Measurements from ENCODE around the gene RDH13. TPM values are rescaled to one million over a fixed set of nuclear protein-coding genes. Genes with fewer than 3 reads are reported as not detected.
"Not testable (repeated sequence)": the region's sequence is repeated elsewhere in the genome, so short reads cannot be mapped to it uniquely, and the experiment has no call there.

RDH13 gene
- total RNA-seq, 1 experiment from 2014 or later: 25.8 TPM

DNA sequence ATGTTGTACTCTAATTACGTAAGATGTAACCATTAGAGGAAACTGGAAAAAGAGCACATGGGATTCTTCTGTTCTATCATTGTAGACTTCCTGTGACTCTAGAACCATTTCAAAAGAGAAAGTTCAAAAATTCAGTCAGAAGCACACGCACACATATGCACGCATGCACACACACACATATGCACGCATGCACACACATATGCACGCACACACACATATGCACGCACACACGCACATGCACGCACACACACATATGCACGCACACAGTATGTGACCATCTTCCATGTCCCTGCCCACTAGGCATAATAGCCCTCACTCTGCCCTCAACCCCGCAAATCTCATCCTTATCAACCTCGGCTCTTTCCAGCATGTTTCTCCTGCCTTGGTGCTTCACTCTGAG is 38.8 kb downstream of the RDH13 start:
- Mint-ChIP-seq H3K4me3 (ENCODE audit: unreplicated experiment) (no peak overlapping the region), H3K27me3 (ENCODE audit: insufficient read depth, unreplicated experiment) (no peaks in the 10 kb centered on the region), H3K36me3 (ENCODE audit: insufficient read depth, unreplicated experiment) (peaks cover 6% of the 10 kb centered on the region), H3K9me3 (ENCODE audit: unreplicated experiment) (peaks cover 26% of the 10 kb centered on the region), H3K4me1 (ENCODE audit: insufficient read depth, unreplicated experiment) (no peaks in the 10 kb centered on the region), H3K27ac (ENCODE audit: low read depth, unreplicated experiment) (no peak overlapping the region)
- intact Hi-C loops (cut with micrococcal nuclease): no loop called here
- BruUV-seq (replicated peaks): no TSS peak
- DNase-seq (ENCODE audit: unreplicated experiment): no peak
- TF ChIP-seq CTCF (IDR thresholded peaks at IDR 0.05; ENCODE audit: unreplicated experiment): no peak
- ChIA-PET CTCF (no interaction called here), POLR2A (no interaction called here)

GRCh38 chr19:55020351-55020750 is 42.6 kb downstream of the RDH13 start:
- DNase-seq (ENCODE audit: unreplicated experiment); H3K36me3 Mint-ChIP-seq (ENCODE audit: insufficient read depth, unreplicated experiment); H3K27me3 Mint-ChIP-seq (ENCODE audit: insufficient read depth, unreplicated experiment); POLR2A ChIA-PET; H3K4me1 Mint-ChIP-seq (ENCODE audit: insufficient read depth, unreplicated experiment); BruUV-seq (replicated peaks); intact Hi-C loops (cut with micrococcal nuclease); H3K4me3 Mint-ChIP-seq (ENCODE audit: unreplicated experiment); H3K27ac Mint-ChIP-seq (ENCODE audit: low read depth, unreplicated experiment): not testable (repeated sequence)
- H3K9me3 Mint-ChIP-seq (ENCODE audit: unreplicated experiment): peaks cover 19% of the 10 kb centered on the region
- CTCF ChIA-PET: interaction anchor here (0.7 kb wide), 1 partner anchor 27 kb away, joined by 4 read pairs; no protein-coding TSS in a partner anchor

- ChIA-PET CTCF (no interaction called here), POLR2A (no interaction called here)
- no peak for TF ChIP-seq CTCF (IDR thresholded peaks at IDR 0.05; ENCODE audit: unreplicated experiment)
- Mint-ChIP-seq H3K27me3 (ENCODE audit: insufficient read depth, unreplicated experiment) (no peaks in the 10 kb centered on the region), H3K27ac (ENCODE audit: low read depth, unreplicated experiment) (no peak overlapping the region), H3K4me1 (ENCODE audit: insufficient read depth, unreplicated experiment) (no peaks in the 10 kb centered on the region), H3K9me3 (ENCODE audit: unreplicated experiment) (peaks cover 9% of the 10 kb centered on the region), H3K4me3 (ENCODE audit: unreplicated experiment) (no peak overlapping the region), H3K36me3 (ENCODE audit: insufficient read depth, unreplicated experiment) (peaks cover 3% of the 10 kb centered on the region)
- BruUV-seq (replicated peaks): no TSS peak
- DNase-seq (ENCODE audit: unreplicated experiment): no peak
- intact Hi-C loops (cut with micrococcal nuclease): no loop called here
Measured at GRCh38 chr19:55018633-55019032, 44.3 kb downstream of the RDH13 start.

- ChIA-PET POLR2A (no interaction called here), CTCF (no interaction called here)
- Mint-ChIP-seq H3K4me3 (ENCODE audit: unreplicated experiment) (no peak overlapping the region), H3K4me1 (ENCODE audit: insufficient read depth, unreplicated experiment) (no peaks in the 10 kb centered on the region), H3K27ac (ENCODE audit: low read depth, unreplicated experiment) (no peak overlapping the region), H3K9me3 (ENCODE audit: unreplicated experiment) (peaks cover 4% of the 10 kb centered on the region), H3K36me3 (ENCODE audit: insufficient read depth, unreplicated experiment) (no peaks in the 10 kb centered on the region), H3K27me3 (ENCODE audit: insufficient read depth, unreplicated experiment) (no peaks in the 10 kb centered on the region)
- no peak for DNase-seq (ENCODE audit: unreplicated experiment)
- no peak for TF ChIP-seq CTCF (IDR thresholded peaks at IDR 0.05; ENCODE audit: unreplicated experiment)
- intact Hi-C loops (cut with micrococcal nuclease): no loop called here
- BruUV-seq (replicated peaks): no TSS peak
Measured at GRCh38 chr19:55018216-55018615, 44.7 kb downstream of the RDH13 start.

DNA sequence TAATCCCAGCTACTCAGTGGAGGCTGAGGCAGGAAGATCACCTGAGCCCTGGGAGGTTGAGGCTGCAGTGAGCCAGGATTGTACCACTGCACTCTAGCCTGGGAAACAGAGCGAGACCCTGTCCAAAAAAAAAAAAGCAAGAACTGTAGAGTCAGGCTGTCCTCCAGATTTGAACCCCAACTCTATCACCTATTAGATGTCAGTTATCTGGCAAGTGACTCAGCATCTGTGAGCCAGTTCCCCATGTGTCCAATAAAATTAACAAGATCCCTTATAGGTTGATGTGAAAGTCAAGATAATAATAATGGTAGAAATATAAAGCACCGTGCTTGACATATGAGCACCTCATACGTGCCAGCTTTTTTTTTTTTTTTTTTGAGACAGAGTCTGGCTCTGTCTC is 46.9 kb downstream of the RDH13 start:
- CTCF ChIA-PET: interaction anchor here (1.0 kb wide), 2 partner anchors 12 to 342 kb away, joined by 3 read pairs; no protein-coding TSS in a partner anchor
- Mint-ChIP-seq H3K27ac (ENCODE audit: low read depth, unreplicated experiment) (no peak overlapping the region), H3K27me3 (ENCODE audit: insufficient read depth, unreplicated experiment) (no peaks in the 10 kb centered on the region), H3K9me3 (ENCODE audit: unreplicated experiment) (no peaks in the 10 kb centered on the region), H3K36me3 (ENCODE audit: insufficient read depth, unreplicated experiment) (no peaks in the 10 kb centered on the region), H3K4me1 (ENCODE audit: insufficient read depth, unreplicated experiment) (no peaks in the 10 kb centered on the region), H3K4me3 (ENCODE audit: unreplicated experiment) (no peak overlapping the region)
- intact Hi-C loops (cut with micrococcal nuclease): no loop called here
- BruUV-seq (replicated peaks): no TSS peak
- no peak for TF ChIP-seq CTCF (IDR thresholded peaks at IDR 0.05; ENCODE audit: unreplicated experiment)
- DNase-seq (ENCODE audit: unreplicated experiment): no peak
- POLR2A ChIA-PET: interaction anchor here (0.6 kb wide), 1 partner anchor 59 kb away, joined by 3 read pairs; no protein-coding TSS in a partner anchor
